ENCODE results near the gene VWF.
A peak's percentile ranks its signal among the peaks of the same experiment; 100 is the strongest.
"Not testable (repeated sequence)": the region's sequence is repeated elsewhere in the genome, so short reads cannot be mapped to it uniquely, and the experiment has no call there.

Gene VWF

DNA sequence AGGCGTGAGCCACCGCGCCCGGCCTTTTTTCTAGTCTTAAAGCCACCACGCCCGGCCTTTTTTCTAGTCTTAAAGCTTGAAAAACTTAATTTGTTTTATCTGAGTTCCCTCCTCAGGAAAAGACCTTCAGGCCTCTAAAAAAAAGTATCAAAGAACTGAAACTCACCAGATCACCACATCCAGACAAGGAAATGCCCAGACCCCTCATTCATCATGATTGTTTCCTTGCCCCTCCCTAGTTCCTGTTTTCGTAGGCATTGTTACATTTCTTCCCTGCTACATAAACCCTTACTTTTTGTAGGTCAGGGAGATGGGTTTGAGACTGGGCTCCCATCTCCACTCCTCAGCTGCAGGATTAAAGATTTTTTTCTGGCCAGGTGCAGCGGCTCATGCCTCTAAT, 21.1 kb upstream of the VWF start:
- DNase-seq (ENCODE audit: low read depth in 2 of 2), result no peak

- DNase-seq (ENCODE audit: low read depth in 2 of 2), result no peak
Measured at GRCh38 chr12:6143303-6143675, 18.8 kb upstream of the VWF start.

- not testable (repeated sequence) for DNase-seq (ENCODE audit: low read depth in 2 of 2)
Measured at GRCh38 chr12:6142368-6143302, 18.2 kb upstream of the VWF start.

GRCh38 chr12:6141731-6142367, 17.4 kb upstream of the VWF start:
- DNase-seq (ENCODE audit: low read depth in 2 of 2), result not testable (repeated sequence)

- DNase-seq (ENCODE audit: low read depth in 2 of 2), result peak in 1 of 2 donors; percentile 19
Measured at GRCh38 chr12:6140651-6141447, 16.4 kb upstream of the VWF start.

GRCh38 chr12:6135071-6135470, 10.6 kb upstream of the VWF start:
- DNase-seq (ENCODE audit: low read depth in 2 of 2), result no peak

DNA sequence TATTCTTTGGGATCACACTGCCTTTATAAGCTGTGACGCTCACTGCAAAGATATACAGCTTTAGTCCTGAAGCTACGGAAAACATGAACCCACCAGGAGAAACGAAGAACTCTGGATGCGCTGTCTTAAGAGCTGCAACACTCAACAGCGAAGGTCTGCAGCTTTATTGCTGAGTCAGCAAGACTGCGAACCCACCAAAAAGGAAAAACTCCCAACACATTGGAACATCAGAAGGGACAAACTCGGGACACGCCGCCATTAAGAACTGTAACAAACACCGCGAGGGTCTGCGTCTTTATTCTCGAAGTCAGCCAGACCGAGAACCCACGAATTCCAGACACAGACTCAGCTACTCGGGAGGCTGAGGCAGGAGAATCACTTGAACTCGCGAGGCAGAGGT, 9.2 kb upstream of the VWF start:
- DNase-seq (ENCODE audit: low read depth in 2 of 2), result no peak

GRCh38 chr12:6132496-6132895, 8.0 kb upstream of the VWF start:
- DNase-seq (ENCODE audit: low read depth in 2 of 2), result no peak

DNA sequence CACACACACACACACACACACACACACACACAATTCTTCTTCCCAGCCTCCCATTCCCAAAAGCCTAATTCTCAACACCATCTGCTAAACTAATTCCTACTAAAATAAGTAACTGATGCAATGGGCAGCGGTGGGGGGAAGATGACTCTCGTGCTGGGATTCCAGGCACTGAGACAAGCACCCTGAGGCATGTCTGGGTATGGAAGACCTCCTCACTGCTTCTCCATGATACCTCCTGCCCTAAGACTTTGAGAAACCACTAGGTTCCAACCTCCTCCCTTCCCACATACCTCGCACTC, 789 bp upstream of the VWF start:
- no peak for DNase-seq (ENCODE audit: low read depth in 2 of 2)

GRCh38 chr12:6123258-6123657, 1.2 kb downstream of the VWF start:
- DNase-seq (ENCODE audit: low read depth in 2 of 2), result no peak

- no peak for DNase-seq (ENCODE audit: low read depth in 2 of 2)
Measured at GRCh38 chr12:6122201-6122600, 2.3 kb downstream of the VWF start.

GRCh38 chr12:6120796-6121473, 3.5 kb downstream of the VWF start:
- no peak for DNase-seq (ENCODE audit: low read depth in 2 of 2)

GRCh38 chr12:6118891-6119568, 5.4 kb downstream of the VWF start:
- DNase-seq (ENCODE audit: low read depth in 2 of 2), result no peak

DNA sequence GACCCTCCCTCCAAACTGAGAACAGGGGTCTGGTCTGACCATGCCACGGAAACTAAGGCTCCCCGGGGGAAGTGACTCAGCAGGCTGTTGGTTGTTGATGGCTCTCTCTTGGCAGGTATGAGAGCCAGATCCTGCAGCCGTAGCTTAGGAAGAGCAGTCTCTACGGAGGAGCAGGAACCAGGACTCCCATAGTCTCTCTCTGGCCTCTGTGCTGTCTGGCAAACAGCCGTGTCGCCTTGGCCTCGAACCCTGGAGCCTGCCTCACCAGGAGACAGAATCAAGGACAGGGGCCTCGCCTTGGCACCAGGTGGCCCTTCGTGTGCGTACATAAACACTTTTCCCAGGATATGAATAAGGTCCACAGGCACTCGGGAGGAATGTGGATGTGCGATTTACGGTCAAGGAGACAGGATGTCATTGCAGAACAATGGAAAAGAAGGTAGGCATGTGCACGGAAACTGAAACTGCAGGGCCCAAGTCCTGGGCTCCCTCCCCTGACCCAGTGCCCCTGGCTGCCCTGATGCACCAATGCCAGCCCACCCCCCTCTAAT, 7.9 kb downstream of the VWF start:
- DNase-seq (ENCODE audit: low read depth in 2 of 2), result no peak

- no peak for DNase-seq (ENCODE audit: low read depth in 2 of 2)
Measured at GRCh38 chr12:6115389-6115788, 9.1 kb downstream of the VWF start.

GRCh38 chr12:6114476-6114870, 10.0 kb downstream of the VWF start:
- DNase-seq (ENCODE audit: low read depth in 2 of 2), result no peak

- DNase-seq (ENCODE audit: low read depth in 2 of 2), result no peak
Measured at GRCh38 chr12:6113691-6114475, 10.6 kb downstream of the VWF start.

GRCh38 chr12:6112004-6112403, 12.5 kb downstream of the VWF start:
- no peak for DNase-seq (ENCODE audit: low read depth in 2 of 2)

DNA sequence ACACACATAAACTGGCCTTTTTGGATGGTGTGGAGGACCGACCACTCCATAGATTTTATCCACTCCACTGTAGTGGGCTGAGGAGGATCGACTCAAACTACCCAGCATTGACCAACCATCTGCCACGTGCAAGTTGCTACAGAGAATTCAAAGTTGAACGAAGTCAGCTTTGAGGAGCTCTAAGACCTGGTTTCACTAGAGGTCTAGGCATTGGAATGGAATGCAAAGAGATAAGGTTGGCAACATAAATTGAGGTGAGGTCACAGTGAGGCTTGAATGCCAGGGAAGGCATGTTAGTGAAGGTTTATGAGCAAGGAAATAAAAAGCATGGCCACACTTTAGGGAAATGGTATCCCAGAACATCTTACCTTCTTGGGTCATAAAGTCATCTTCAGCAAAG, 14.5 kb downstream of the VWF start:
- no peak for DNase-seq (ENCODE audit: low read depth in 2 of 2)

DNA sequence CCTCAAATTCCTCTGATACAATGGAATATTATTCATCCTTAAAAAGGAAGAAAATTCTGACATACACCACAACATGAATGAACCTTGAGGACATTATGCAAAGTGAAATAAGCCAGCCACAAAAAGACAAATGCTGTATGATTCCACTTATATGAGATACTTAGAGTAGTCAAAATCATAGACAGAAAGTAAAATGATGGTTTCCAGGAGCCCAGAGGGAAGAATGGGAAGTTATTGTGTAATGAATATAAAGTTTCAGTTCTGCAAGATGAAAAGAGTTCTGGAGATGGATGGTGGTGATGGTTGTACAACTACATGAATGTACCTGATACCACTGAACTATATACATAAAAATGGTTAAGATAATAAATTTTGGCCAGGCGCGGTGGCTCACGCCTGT, 18.3 kb downstream of the VWF start:
- DNase-seq (ENCODE audit: low read depth in 2 of 2), result no peak

Data from activated CD8-positive, alpha-beta memory T cell treated with anti-CD3 and anti-CD28 coated beads for 4 hours (primary cell).